Measurements from ENCODE around the gene DNAH1.

The DNAH1 gene

GRCh38 chr3:52346623-52347530 lies 30.8 kb downstream of the DNAH1 start:
- no peak for DNase-seq (ENCODE audit: extremely low read depth, low read depth)
- no peak overlapping the region for H3K4me3 ChIP-seq (replicated peaks; ENCODE audit: low read depth, low read length)
- TF ChIP-seq CTCF (IDR thresholded peaks at IDR 0.05; ENCODE audit: low read depth, low read length, missing control alignments), result no peak

- H3K4me3 ChIP-seq (replicated peaks; ENCODE audit: low read depth, low read length), result no peak overlapping the region
- no peak for DNase-seq (ENCODE audit: extremely low read depth, low read depth)
- no peak for TF ChIP-seq CTCF (IDR thresholded peaks at IDR 0.05; ENCODE audit: low read depth, low read length, missing control alignments)
These were observed 31.9 kb downstream of the DNAH1 start for GRCh38 chr3:52347716-52348635.

- H3K4me3 ChIP-seq (replicated peaks; ENCODE audit: low read depth, low read length), result no peak overlapping the region
- DNase-seq (ENCODE audit: extremely low read depth, low read depth), result no peak
- no peak for TF ChIP-seq CTCF (IDR thresholded peaks at IDR 0.05; ENCODE audit: low read depth, low read length, missing control alignments)
These were observed 33.0 kb downstream of the DNAH1 start for GRCh38 chr3:52349131-52349530.

GRCh38 chr3:52349611-52350395 lies 33.7 kb downstream of the DNAH1 start:
- TF ChIP-seq CTCF (IDR thresholded peaks at IDR 0.05; ENCODE audit: low read depth, low read length, missing control alignments), result no peak
- no peak overlapping the region for H3K4me3 ChIP-seq (replicated peaks; ENCODE audit: low read depth, low read length)
- DNase-seq (ENCODE audit: extremely low read depth, low read depth), result no peak

- TF ChIP-seq CTCF (IDR thresholded peaks at IDR 0.05; ENCODE audit: low read depth, low read length, missing control alignments), result no peak
- no peak overlapping the region for H3K4me3 ChIP-seq (replicated peaks; ENCODE audit: low read depth, low read length)
- DNase-seq (ENCODE audit: extremely low read depth, low read depth), result no peak
These were observed 34.3 kb downstream of the DNAH1 start for GRCh38 chr3:52350416-52350815.
